HCT116 (cell line): Measurements from ENCODE around the gene SLC25A21. TPM values are rescaled to one million over a fixed set of nuclear protein-coding genes. Genes with fewer than 3 reads are reported as not detected.

ENCODE experiments used
- ATAC-seq: fragments of 200-7000 bp; cut with Tn5 transposase; 2 replicates; pipeline ENCODE4 v1.9.1; 2020; ENCODE audit warnings: mild to moderate bottlenecking, moderate library complexity
- BruUV-seq: library from RNA; stranded (reverse); fragments of 400-500 nt; replicated peaks from 2 replicates; lab custom pipeline; 2021; lab: Mats Ljungman, UMichigan
- CTCF ChIA-PET: fragments of 300-600 bp; sonication (Branson Sonifier 250); formaldehyde crosslinking; loops from one replicate; lab custom pipeline; 2021; ENCODE audit warnings: antibody characterized with exemption; lab: Charles Lee
- POLR2A ChIA-PET: fragments of 300-600, 350-600 bp; sonication (Branson Sonifier 250); formaldehyde crosslinking; loops from one replicate; lab custom pipeline; 2021; ENCODE audit warnings: antibody characterized with exemption; lab: Charles Lee
- RAD21 ChIA-PET, 2 experiments: fragments of 300-600 bp; sonication (Branson Sonifier 250); formaldehyde crosslinking; loops; one replicate each; lab custom pipeline; 2023; ENCODE audit warnings: low total read pairs in 2 of 2; ENCODE audit not compliant: uncharacterized antibody in 2 of 2, unreplicated experiment in 2 of 2, low non-redundant PET in 1 of 2; lab: Charles Lee
- DNase-seq: peaks from one replicate; pipeline ENCODE4 v3.0.0-alpha.2; 2010; ENCODE audit warnings: low read depth, low spot score
- H2AFZ ChIP-seq: fragments of 200-600 bp; shearing (Covaris generic), sonication (generic); 2 replicates; pipeline ENCODE4 v1.6.1; 2017; ENCODE audit warnings: low read depth, mixed run types, mixed read lengths, antibody characterized with exemption, low read length; ENCODE audit not compliant: poor library complexity, severe bottlenecking
- H3K27ac ChIP-seq: 2 replicates; pipeline ENCODE4 v1.5.1; 2012; ENCODE audit warnings: low read depth, low read length
- H3K27me3 ChIP-seq: fragments of 200-600 bp; sonication (generic); 2 replicates; pipeline ENCODE4 v1.6.1; 2016; ENCODE audit warnings: mixed run types, low read length, mixed read lengths; ENCODE audit not compliant: insufficient read depth
- H3K36me3 ChIP-seq, 2 experiments: fragments of 200-500 bp in 1 of 2; fragments of 200-600 bp in 1 of 2; sonication (Bioruptor generic) in 1 of 2; sonication (generic) in 1 of 2; 2 replicates each; pipeline versions ENCODE4 v1.5.1 to v1.6.1; 2014 to 2016; ENCODE audit warnings: low read length in 2 of 2, inconsistent platforms in 1 of 2, mixed read lengths in 1 of 2, mixed run types in 1 of 2; ENCODE audit not compliant: insufficient read depth in 2 of 2, control insufficient read depth in 1 of 2
- H3K4me1 ChIP-seq, 2 experiments: fragments of 200-600 bp in 1 of 2; sonication (generic) in 1 of 2; 2 replicates each; pipeline versions ENCODE4 v1.5.1 to v1.6.1; 2012 to 2017; ENCODE audit warnings: low read length in 2 of 2, inconsistent platforms in 1 of 2, mild to moderate bottlenecking in 1 of 2, mixed read lengths in 1 of 2, mixed run types in 1 of 2, moderate library complexity in 1 of 2; ENCODE audit not compliant: insufficient read depth in 2 of 2, control insufficient read depth in 1 of 2
- H3K4me2 ChIP-seq: fragments of 200-600 bp; sonication (generic); 2 replicates; pipeline ENCODE4 v1.6.1; 2017; ENCODE audit warnings: mixed run types, low read length, mixed read lengths
- H3K4me3 ChIP-seq, 2 experiments: fragments of 200-600 bp in 1 of 2; sonication (generic) in 1 of 2; replicated peaks in 1 of 2; 2 replicates each; pipeline ENCODE4 v1.5.1; 2011 to 2016; ENCODE audit warnings: low read length in 2 of 2, control low read depth in 1 of 2, low read depth in 1 of 2, mild to moderate bottlenecking in 1 of 2, mixed read lengths in 1 of 2, mixed run types in 1 of 2
- H3K79me2 ChIP-seq: fragments of 200-600 bp; sonication (generic); 2 replicates; pipeline ENCODE4 v1.6.1; 2017; ENCODE audit warnings: mild to moderate bottlenecking, mixed run types, low read length, moderate library complexity, mixed read lengths; ENCODE audit not compliant: insufficient read depth
- H3K9ac ChIP-seq: fragments of 200-600 bp; sonication (generic); 2 replicates; pipeline ENCODE4 v1.6.1; 2016; ENCODE audit warnings: low read length, mixed read lengths
- H3K9me2 ChIP-seq: fragments of 200-600 bp; sonication (generic), shearing (Covaris generic); 2 replicates; pipeline ENCODE4 v1.6.1; 2017; ENCODE audit warnings: mixed run types, mild to moderate bottlenecking, moderate library complexity; ENCODE audit not compliant: insufficient read depth
- H3K9me3 ChIP-seq, 2 experiments: fragments of 200-500 bp in 1 of 2; fragments of 200-600 bp in 1 of 2; sonication (Bioruptor generic) in 1 of 2; sonication (generic) in 1 of 2; 2 replicates each; pipeline ENCODE4 v1.6.1; 2014 to 2017; ENCODE audit warnings: low read length in 2 of 2, mixed read lengths in 2 of 2, inconsistent platforms in 1 of 2, low read depth in 1 of 2, mild to moderate bottlenecking in 1 of 2, mixed run types in 1 of 2, moderate library complexity in 1 of 2; ENCODE audit not compliant: control insufficient read depth in 1 of 2, insufficient read depth in 1 of 2
- H4K20me1 ChIP-seq: fragments of 200-600 bp; sonication (generic), shearing (Covaris generic); 2 replicates; pipeline ENCODE4 v1.6.1; 2017; ENCODE audit warnings: mixed run types, mild to moderate bottlenecking, moderate library complexity; ENCODE audit not compliant: insufficient read depth
- ATF3 ChIP-seq: IDR thresholded peaks from 2 replicates; pipeline ENCODE4 v1.6.1; 2012
- CBX3 ChIP-seq: IDR thresholded peaks from 2 replicates; pipeline ENCODE4 v1.6.1; 2012; ENCODE audit warnings: low read depth
- CEBPB ChIP-seq: IDR thresholded peaks from 2 replicates; pipeline ENCODE4 v1.6.1; 2012; ENCODE audit warnings: low read depth
- CTCF ChIP-seq, 3 experiments: fragments of 200-600 bp in 1 of 3; sonication (generic) in 1 of 3; IDR thresholded peaks in 2 of 3; conservative IDR thresholded peaks in 1 of 3; 2 replicates each; pipeline ENCODE4 v1.5.1; 2012 to 2017; ENCODE audit warnings: low read depth in 2 of 3, low read length in 2 of 3, antibody characterized with exemption in 1 of 3, borderline replicate concordance in 1 of 3, control low read depth in 1 of 3, mild to moderate bottlenecking in 1 of 3, mixed read lengths in 1 of 3, mixed run types in 1 of 3, moderate library complexity in 1 of 3; ENCODE audit not compliant: insufficient read depth in 1 of 3
- EGR1 ChIP-seq: IDR thresholded peaks from 2 replicates; pipeline ENCODE4 v1.6.1; 2012; ENCODE audit warnings: low read depth
- FOSL1 ChIP-seq: IDR thresholded peaks from 2 replicates; pipeline ENCODE4 v1.6.1; 2012; ENCODE audit warnings: low read depth
- JUND ChIP-seq: IDR thresholded peaks from 2 replicates; pipeline ENCODE4 v1.6.1; 2012
- MAX ChIP-seq: IDR thresholded peaks from 2 replicates; pipeline ENCODE4 v1.6.1; 2012
- POLR2A ChIP-seq: IDR thresholded peaks from 2 replicates; pipeline ENCODE4 v1.7.0; 2011; ENCODE audit warnings: borderline replicate concordance; ENCODE audit not compliant: insufficient read depth, insufficient read length; ENCODE audit errors: extremely low read depth
- POLR2AphosphoS5 ChIP-seq: IDR thresholded peaks from 2 replicates; pipeline ENCODE4 v1.6.1; 2011; ENCODE audit warnings: mild to moderate bottlenecking, low read depth, low read length, moderate library complexity
- RAD21 ChIP-seq: IDR thresholded peaks from 2 replicates; pipeline ENCODE4 v1.6.1; 2012; ENCODE audit warnings: low read depth, mild to moderate bottlenecking
- REST ChIP-seq: IDR thresholded peaks from 2 replicates; pipeline ENCODE4 v1.6.1; 2012; ENCODE audit warnings: low read depth
- SIN3A ChIP-seq: IDR thresholded peaks from 2 replicates; pipeline ENCODE4 v1.6.1; 2012; ENCODE audit warnings: low read depth
- SP1 ChIP-seq: IDR thresholded peaks from 2 replicates; pipeline ENCODE4 v1.6.1; 2012; ENCODE audit warnings: low read depth
- SRF ChIP-seq: IDR thresholded peaks from 2 replicates; pipeline ENCODE4 v1.6.1; 2012; ENCODE audit warnings: low read depth
- TCF7L2 ChIP-seq: IDR thresholded peaks from 2 replicates; pipeline ENCODE4 v1.7.0; 2011; ENCODE audit warnings: borderline replicate concordance, inconsistent platforms; ENCODE audit not compliant: insufficient read depth, insufficient read length; ENCODE audit errors: extremely low read depth
- YY1 ChIP-seq: IDR thresholded peaks from 2 replicates; pipeline ENCODE4 v1.6.1; 2011; ENCODE audit warnings: low read length, low read depth, moderate library complexity, mild to moderate bottlenecking; ENCODE audit not compliant: insufficient replicate concordance; ENCODE audit errors: extremely low read depth
- ZBTB33 ChIP-seq: IDR thresholded peaks from 2 replicates; pipeline ENCODE4 v1.6.1; 2011; ENCODE audit warnings: mild to moderate bottlenecking, low read length, moderate library complexity; ENCODE audit not compliant: insufficient replicate concordance; ENCODE audit errors: extremely low read depth
- ZFX ChIP-seq: fragments of 450-650 bp; IDR thresholded peaks from 2 replicates; pipeline ENCODE4 v1.6.1; 2017
- ZNF274 ChIP-seq: fragments of 200-500 bp; sonication (Bioruptor generic); IDR thresholded peaks from 2 replicates; pipeline ENCODE4 v1.6.1; 2014; ENCODE audit warnings: mild to moderate bottlenecking, low read depth, low read length, inconsistent platforms
- intact Hi-C: fragments of 100-400 bp; cut with micrococcal nuclease; formaldehyde crosslinking; loops from 2 replicates; pipeline ENCODE4 v1.10.0; 2022
- total RNA-seq: library from RNA; stranded (reverse); gene quantifications from one replicate; pipeline ENCODE4 v1.2.1, GENCODE V29; 2021; ENCODE audit not compliant: unreplicated experiment

The SLC25A21 gene
- total RNA-seq, 1 experiment from 2014 or later: 3.5 TPM

- POLR2A ChIA-PET: no interaction called here
- BruUV-seq: no TSS peak
- H3K27ac ChIP-seq: no peak overlapping the region
Measured at GRCh38 chr14:36931791-36932190, 240.6 kb downstream of the SLC25A21 start.

More at GRCh38 chr14:36931791-36932190, 240.6 kb downstream of the SLC25A21 start:
- H3K9me2 ChIP-seq: no peaks in the 10 kb centered on the region
- no peak overlapping the region for H2AFZ ChIP-seq
- no peak overlapping the region for H3K9ac ChIP-seq
- no peak overlapping the region for H3K4me3 ChIP-seq
- RAD21 ChIA-PET: no interaction called here
- H3K9me3 ChIP-seq: no peaks in the 10 kb centered on the region
- H3K79me2 ChIP-seq: no peaks in the 10 kb centered on the region
- H4K20me1 ChIP-seq: no peaks in the 10 kb centered on the region
- no peaks in the 10 kb centered on the region for H3K4me1 ChIP-seq
- intact Hi-C loops: no loop called here
- DNase-seq: no peak
- H3K27me3 ChIP-seq: no peaks in the 10 kb centered on the region
- CTCF ChIA-PET: interaction anchor here (2.4 kb wide), 1 partner anchor 10 kb away, joined by 8 read pairs; no protein-coding TSS in a partner anchor
- H3K4me2 ChIP-seq: no peak overlapping the region
- ATAC-seq: no peak
- no peaks in the 10 kb centered on the region for H3K36me3 ChIP-seq
- TF ChIP-seq TCF7L2 (no peak), POLR2A (no peak), CTCF (IDR thresholded peaks at IDR 0.05 in 2 of 3, conservative IDR thresholded peaks at IDR 0.05 in 1 of 3; ENCODE audit: borderline replicate concordance in 1 of 3, insufficient read depth in 1 of 3, low read depth in 2 of 3, low read length in 2 of 3) (no peak), MAX (no peak), SRF (no peak), CEBPB (no peak), CBX3 (no peak), EGR1 (no peak), ZFX (no peak), POLR2AphosphoS5 (no peak), REST (no peak), ATF3 (no peak), SP1 (no peak), FOSL1 (no peak), ZBTB33 (no peak), ZNF274 (no peak), YY1 (no peak), RAD21 (no peak), JUND (no peak), SIN3A (no peak)
